Endothelial cell of umbilical vein (primary cell): ENCODE results near the gene PRKCQ. TPM values are rescaled to one million over a fixed set of nuclear protein-coding genes. Genes with fewer than 3 reads are reported as not detected.

ENCODE experiments used
- BruUV-seq: library from RNA; stranded (reverse); fragments of 400-500 nt; replicated peaks from 2 replicates; lab custom pipeline; 2021; lab: Mats Ljungman, UMichigan
- CTCF ChIA-PET: fragments of 300-600, 350-600 bp; sonication (Branson Sonifier 250); formaldehyde crosslinking; loops from one replicate; lab custom pipeline; 2021; ENCODE audit warnings: antibody characterized with exemption, inconsistent platforms; lab: Charles Lee
- POLR2A ChIA-PET: fragments of 300-600, 350-600 bp; sonication (Branson Sonifier 250); formaldehyde crosslinking; loops from one replicate; lab custom pipeline; 2021; ENCODE audit warnings: antibody characterized with exemption, inconsistent platforms; lab: Charles Lee
- DNase-seq: peaks from one replicate; pipeline ENCODE4 v3.0.0-alpha.2; 2011; ENCODE audit warnings: low read depth, low spot score
- FAIRE-seq: peaks from 2 replicates; lab custom pipeline; 2011; peaks lifted over from hg19 to GRCh38; lab: Jason Lieb, UNC
- H2AFZ ChIP-seq: 2 replicates; pipeline ENCODE4 v1.6.0; 2012; ENCODE audit warnings: low read depth, low read length, control low read depth, inconsistent platforms
- H3K27ac ChIP-seq: 2 replicates; pipeline ENCODE4 v1.5.1; 2011; ENCODE audit warnings: low read depth, mild to moderate bottlenecking, control low read depth, low read length, moderate library complexity; ENCODE audit not compliant: insufficient read depth
- H3K27me3 ChIP-seq, 2 experiments: 2 replicates each; pipeline versions ENCODE4 v1.6.0 to v1.6.1; 2011; ENCODE audit warnings: low read length in 2 of 2, mixed read lengths in 1 of 2; ENCODE audit not compliant: control insufficient read depth in 2 of 2, insufficient read depth in 2 of 2
- H3K36me3 ChIP-seq, 2 experiments: 2 replicates in 1 of 2; 3 replicates in 1 of 2; pipeline ENCODE4 v1.5.1; 2011; ENCODE audit warnings: low read length in 2 of 2, mild to moderate bottlenecking in 1 of 2, moderate library complexity in 1 of 2; ENCODE audit not compliant: control insufficient read depth in 2 of 2, insufficient read depth in 2 of 2; ENCODE audit errors: extremely low read depth in 1 of 2
- H3K4me1 ChIP-seq: 3 replicates; pipeline ENCODE4 v1.5.1; 2011; ENCODE audit warnings: mild to moderate bottlenecking, low read length; ENCODE audit not compliant: control insufficient read depth, insufficient read depth; ENCODE audit errors: extremely low read depth
- H3K4me2 ChIP-seq: 2 replicates; pipeline ENCODE4 v1.6.1; 2011; ENCODE audit warnings: low read length, control low read depth, mixed read lengths; ENCODE audit not compliant: insufficient read depth
- H3K4me3 ChIP-seq, 3 experiments: fragments of 200-600 bp in 1 of 3; sonication (generic), shearing (Covaris generic) in 1 of 3; replicated peaks in 1 of 3; 2 replicates each; pipeline ENCODE4 v1.5.1; 2011 to 2016; ENCODE audit warnings: control low read depth in 3 of 3, low read length in 3 of 3, mild to moderate bottlenecking in 2 of 3, inconsistent platforms in 1 of 3, low read depth in 1 of 3, moderate library complexity in 1 of 3; ENCODE audit not compliant: insufficient read depth in 1 of 3
- H3K79me2 ChIP-seq: 2 replicates; pipeline ENCODE4 v1.6.0; 2012; ENCODE audit warnings: low read length, inconsistent platforms; ENCODE audit not compliant: control insufficient read depth, insufficient read depth
- H3K9ac ChIP-seq: replicated peaks from 2 replicates; pipeline ENCODE3; 2011; ENCODE audit warnings: low read length, control low read depth; ENCODE audit not compliant: insufficient read depth; ENCODE audit errors: extremely low read depth
- H3K9me1 ChIP-seq: replicated peaks from 3 replicates; pipeline ENCODE4 v1.6.0; 2011; ENCODE audit warnings: mild to moderate bottlenecking, low read length; ENCODE audit not compliant: control insufficient read depth, insufficient read depth; ENCODE audit errors: extremely low read depth
- H3K9me3 ChIP-seq: replicated peaks from 2 replicates; pipeline ENCODE4 v1.5.1; 2012; ENCODE audit warnings: low read length, inconsistent platforms; ENCODE audit not compliant: control insufficient read depth, insufficient read depth
- H4K20me1 ChIP-seq: replicated peaks from 2 replicates; pipeline ENCODE3; 2011; ENCODE audit warnings: mild to moderate bottlenecking, low read length; ENCODE audit not compliant: control insufficient read depth, insufficient read depth; ENCODE audit errors: extremely low read depth
- EZH2 ChIP-seq: IDR thresholded peaks from 2 replicates; pipeline ENCODE4 v1.6.1; 2012; ENCODE audit warnings: borderline replicate concordance, low read depth, mild to moderate bottlenecking, moderate library complexity, low read length, inconsistent platforms; ENCODE audit not compliant: severe bottlenecking
- FOS ChIP-seq: IDR thresholded peaks from 2 replicates; pipeline ENCODE4 v1.6.1; 2011; ENCODE audit warnings: mild to moderate bottlenecking, low read length, moderate library complexity, borderline replicate concordance; ENCODE audit not compliant: insufficient read depth
- GATA2 ChIP-seq: IDR thresholded peaks from 2 replicates; pipeline ENCODE4 v1.7.0; 2011; ENCODE audit warnings: low read depth, mild to moderate bottlenecking, moderate library complexity, mixed read lengths, low read length; ENCODE audit not compliant: insufficient read length, insufficient read depth
- JUN ChIP-seq: IDR thresholded peaks from 2 replicates; pipeline ENCODE4 v1.6.1; 2011; ENCODE audit warnings: borderline replicate concordance, low read depth; ENCODE audit not compliant: insufficient read length, insufficient read depth
- MAX ChIP-seq: IDR thresholded peaks from 2 replicates; pipeline ENCODE4 v1.6.1; 2011; ENCODE audit not compliant: insufficient read depth, insufficient read length
- MYC ChIP-seq: IDR thresholded peaks from one replicate; pipeline ENCODE4 v1.6.1; 2011; ENCODE audit warnings: mild to moderate bottlenecking, low read depth, low read length
- POLR2A ChIP-seq: IDR thresholded peaks from 2 replicates; pipeline ENCODE4 v1.6.1; 2012; ENCODE audit warnings: low read depth, mild to moderate bottlenecking, control low read depth, low read length
- POLR2AphosphoS5 ChIP-seq: IDR thresholded peaks from 2 replicates; pipeline ENCODE4 v1.6.1; 2012; ENCODE audit warnings: low read depth, mild to moderate bottlenecking, control low read depth, low read length, moderate library complexity; ENCODE audit not compliant: insufficient read depth
- dilution Hi-C: fragments of 300-500 bp; cut with MboI; formaldehyde crosslinking; loops from one replicate; pipeline ENCODE4 v1.15.0; 2019; ENCODE audit warnings: low sequenced_read_pairs; ENCODE audit not compliant: extremely low pct_ligation_motif_present
- intact Hi-C: fragments of 100-400 bp; cut with micrococcal nuclease; formaldehyde crosslinking; loops from one replicate; pipeline ENCODE4 v1.10.0; 2022
- polyA plus RNA-seq, 4 experiments: library from polyadenylated mRNA; depleted of rRNA in 3 of 4; stranded (reverse) in 3 of 4; unstranded in 1 of 4; fragments of >200 nt; gene quantifications; 2 replicates each; pipeline versions ENCODE4 v1.2.1 to v1.2.3, GENCODE V29; 2011 to 2012; ENCODE audit warnings: missing spikeins in 1 of 4
- total RNA-seq: library from RNA; stranded (reverse); gene quantifications from 2 replicates; pipeline ENCODE4 v1.2.3, GENCODE V29; 2021
- TF ChIP-seq, protein P1 (sequence below), 2 donors: IDR thresholded peaks; 1 replicate in 1 of 2; 2 replicates in 1 of 2; pipeline ENCODE4 v1.5.1; 2011; ENCODE audit warnings: low read length in 2 of 2, mild to moderate bottlenecking in 2 of 2, moderate library complexity in 2 of 2, control low read depth in 1 of 2, inconsistent platforms in 1 of 2, low read depth in 1 of 2; ENCODE audit not compliant: insufficient read depth in 1 of 2; ENCODE audit errors: extremely low read depth in 1 of 2

PRKCQ gene
- total and polyA plus RNA-seq, 2 donors (not counting 3 experiments of a cell fraction or from before 2014, with no cell fraction given) = 0.32 to 0.55 TPM

- DNase-seq = no peak
- Histone ChIP-seq H3K36me3 (no peaks in the 10 kb centered on the region), H3K9me3 (no peaks in the 10 kb centered on the region), H3K79me2 (no peaks in the 10 kb centered on the region), H3K4me3 (no peak overlapping the region), H2AFZ (no peak overlapping the region), H3K4me1 (no peaks in the 10 kb centered on the region), H4K20me1 (no peaks in the 10 kb centered on the region), H3K9me1 (no peaks in the 10 kb centered on the region), H3K27ac (no peak overlapping the region), H3K27me3 (no peaks in the 10 kb centered on the region), H3K9ac (no peak overlapping the region), H3K4me2 (no peak overlapping the region)
- dilution Hi-C loops = no loop called here
- intact Hi-C loops = no loop called here
- ChIA-PET CTCF (no interaction called here), POLR2A (no interaction called here)
- no peak for FAIRE-seq
- BruUV-seq = no TSS peak
- TF ChIP-seq FOS = no peak
- no peak for TF ChIP-seq MYC
- TF ChIP-seq MAX = no peak
- TF ChIP-seq POLR2A = no peak
- no peak for TF ChIP-seq JUN
- TF ChIP-seq GATA2 = no peak
Measured at GRCh38 chr10:6567203-6567703, 12.8 kb downstream of the PRKCQ start.

DNA sequence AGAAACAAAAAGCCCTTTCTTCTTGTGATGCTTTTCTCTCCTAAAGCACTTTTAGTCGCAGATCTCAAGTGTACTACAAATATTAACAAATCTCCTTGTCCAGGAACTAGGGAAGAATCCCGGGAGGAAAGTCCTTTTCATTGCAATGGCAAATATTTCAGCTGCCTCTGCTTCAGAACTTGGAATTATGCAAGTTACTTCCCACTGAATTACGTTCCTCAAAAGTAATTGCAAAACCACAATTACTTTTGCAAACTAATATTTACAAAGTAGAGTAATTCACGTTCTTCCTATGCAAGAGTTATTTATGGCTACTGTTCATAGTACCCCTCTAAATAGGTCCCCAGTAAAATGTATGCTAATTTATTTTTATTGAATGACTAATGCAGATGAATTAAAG lies 14.5 kb downstream of the PRKCQ start:
- dilution Hi-C loops = no loop called here
- H3K36me3 ChIP-seq = no peaks in the 10 kb centered on the region
- H3K4me2 ChIP-seq = no peak overlapping the region
- H3K4me3 ChIP-seq = no peak overlapping the region
- no peaks in the 10 kb centered on the region for H3K4me1 ChIP-seq
- ChIA-PET POLR2A (no interaction called here), CTCF (no interaction called here)
- no peaks in the 10 kb centered on the region for H3K9me1 ChIP-seq
- BruUV-seq = no TSS peak
- DNase-seq (no peak), FAIRE-seq (no peak)
- H3K79me2 ChIP-seq = no peaks in the 10 kb centered on the region
- H3K27ac ChIP-seq = no peak overlapping the region
- H2AFZ ChIP-seq = no peak overlapping the region
- no peaks in the 10 kb centered on the region for H4K20me1 ChIP-seq
- H3K9me3 ChIP-seq = no peaks in the 10 kb centered on the region
- H3K9ac ChIP-seq = no peak overlapping the region
- H3K27me3 ChIP-seq = no peaks in the 10 kb centered on the region
- TF ChIP-seq, protein P1, sequence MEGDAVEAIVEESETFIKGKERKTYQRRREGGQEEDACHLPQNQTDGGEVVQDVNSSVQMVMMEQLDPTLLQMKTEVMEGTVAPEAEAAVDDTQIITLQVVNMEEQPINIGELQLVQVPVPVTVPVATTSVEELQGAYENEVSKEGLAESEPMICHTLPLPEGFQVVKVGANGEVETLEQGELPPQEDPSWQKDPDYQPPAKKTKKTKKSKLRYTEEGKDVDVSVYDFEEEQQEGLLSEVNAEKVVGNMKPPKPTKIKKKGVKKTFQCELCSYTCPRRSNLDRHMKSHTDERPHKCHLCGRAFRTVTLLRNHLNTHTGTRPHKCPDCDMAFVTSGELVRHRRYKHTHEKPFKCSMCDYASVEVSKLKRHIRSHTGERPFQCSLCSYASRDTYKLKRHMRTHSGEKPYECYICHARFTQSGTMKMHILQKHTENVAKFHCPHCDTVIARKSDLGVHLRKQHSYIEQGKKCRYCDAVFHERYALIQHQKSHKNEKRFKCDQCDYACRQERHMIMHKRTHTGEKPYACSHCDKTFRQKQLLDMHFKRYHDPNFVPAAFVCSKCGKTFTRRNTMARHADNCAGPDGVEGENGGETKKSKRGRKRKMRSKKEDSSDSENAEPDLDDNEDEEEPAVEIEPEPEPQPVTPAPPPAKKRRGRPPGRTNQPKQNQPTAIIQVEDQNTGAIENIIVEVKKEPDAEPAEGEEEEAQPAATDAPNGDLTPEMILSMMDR (IDR thresholded peaks at IDR 0.05; ENCODE audit: extremely low read depth in 1 of 2, insufficient read depth in 1 of 2, low read depth in 1 of 2, low read length in 2 of 2) = no peak
- TF ChIP-seq MYC (no peak), FOS (no peak), JUN (no peak), POLR2AphosphoS5 (no peak), EZH2 (no peak), GATA2 (no peak), MAX (no peak), POLR2A (no peak)
- intact Hi-C loops = no loop called here
